CD8-positive, alpha-beta memory T cell (primary cell): ENCODE results near the gene PIK3CB. TPM values are rescaled to one million over a fixed set of nuclear protein-coding genes. Genes with fewer than 3 reads are reported as not detected.

Source experiments
- CTCF ChIA-PET: fragments of 350-600 bp; sonication (Branson Sonifier 250); formaldehyde crosslinking; loops from one replicate; lab custom pipeline; 2021; ENCODE audit warnings: antibody characterized with exemption; lab: Charles Lee
- POLR2A ChIA-PET: fragments of 350-600 bp; sonication (Branson Sonifier 250); formaldehyde crosslinking; loops from one replicate; lab custom pipeline; 2021; ENCODE audit warnings: antibody characterized with exemption; lab: Charles Lee
- DNase-seq, 5 donors: peaks; one replicate each; pipeline versions ENCODE4 v3.0.0 to v3.0.0-alpha.2; 2020 to 2022; ENCODE audit warnings: mixed read lengths in 1 of 5
- H3K27ac ChIP-seq: one replicate; pipeline ENCODE4 v1.7.0; 2013; ENCODE audit warnings: low read depth, mild to moderate bottlenecking, low read length, moderate library complexity
- H3K27me3 ChIP-seq: 2 replicates; pipeline ENCODE4 v1.7.0; 2013; ENCODE audit warnings: low read length, mild to moderate bottlenecking; ENCODE audit not compliant: insufficient read depth, poor library complexity, severe bottlenecking
- H3K36me3 ChIP-seq: 2 replicates; pipeline ENCODE4 v1.7.0; 2013; ENCODE audit warnings: mild to moderate bottlenecking, low read length, moderate library complexity; ENCODE audit not compliant: insufficient read depth
- H3K4me1 ChIP-seq: 2 replicates; pipeline ENCODE4 v1.7.0; 2013; ENCODE audit warnings: mild to moderate bottlenecking, low read length, moderate library complexity; ENCODE audit not compliant: insufficient read depth
- H3K4me3 ChIP-seq: 2 replicates; pipeline ENCODE4 v1.7.0; 2013; ENCODE audit warnings: mild to moderate bottlenecking, low read length
- H3K9me3 ChIP-seq: 2 replicates; pipeline ENCODE4 v1.7.0; 2013; ENCODE audit warnings: mild to moderate bottlenecking, low read length
- H3K27ac Mint-ChIP-seq, 8 donors: one replicate each; pipeline ENCODE4 v1.8.0; 2020 to 2021; ENCODE audit warnings: mixed read lengths in 8 of 8, mild to moderate bottlenecking in 6 of 8, inconsistent platforms in 3 of 8, moderate library complexity in 3 of 8
- H3K27me3 Mint-ChIP-seq, 2 donors: one replicate each; pipeline ENCODE4 v1.8.0; 2020 to 2021; ENCODE audit warnings: mixed read lengths in 2 of 2, mild to moderate bottlenecking in 1 of 2, moderate library complexity in 1 of 2
- H3K36me3 Mint-ChIP-seq, 3 donors: one replicate each; pipeline ENCODE4 v1.8.0; 2020 to 2021; ENCODE audit warnings: mixed read lengths in 3 of 3, inconsistent platforms in 1 of 3, mild to moderate bottlenecking in 1 of 3
- H3K4me1 Mint-ChIP-seq, 3 donors: one replicate each; pipeline ENCODE4 v1.8.0; 2020 to 2021; ENCODE audit warnings: mixed read lengths in 3 of 3, inconsistent platforms in 1 of 3, mild to moderate bottlenecking in 1 of 3
- H3K4me3 Mint-ChIP-seq, 7 donors: one replicate each; pipeline ENCODE4 v1.8.0; 2020 to 2021; ENCODE audit warnings: mixed read lengths in 7 of 7, mild to moderate bottlenecking in 6 of 7, moderate library complexity in 4 of 7, inconsistent platforms in 2 of 7
- H3K9me3 Mint-ChIP-seq, 5 donors: one replicate each; pipeline ENCODE4 v1.8.0; 2020 to 2022; ENCODE audit warnings: mixed read lengths in 5 of 5, mild to moderate bottlenecking in 3 of 5, moderate library complexity in 2 of 5, inconsistent platforms in 1 of 5
- polyA plus RNA-seq: library from polyadenylated mRNA; unstranded; fragments of 300-500 nt; fragmentation: Illumina TruSeq; gene quantifications from one replicate; pipeline ENCODE4 v1.2.3, GENCODE V29; 2021
- total RNA-seq, 2 experiments: library from RNA; stranded (reverse); gene quantifications; one replicate each; pipeline ENCODE4 v1.2.3, GENCODE V29; 2021

Gene PIK3CB
- total and polyA plus RNA-seq, 3 experiments from 2014 or later, result 17.1 to 17.6 (median 17.3) TPM

DNA sequence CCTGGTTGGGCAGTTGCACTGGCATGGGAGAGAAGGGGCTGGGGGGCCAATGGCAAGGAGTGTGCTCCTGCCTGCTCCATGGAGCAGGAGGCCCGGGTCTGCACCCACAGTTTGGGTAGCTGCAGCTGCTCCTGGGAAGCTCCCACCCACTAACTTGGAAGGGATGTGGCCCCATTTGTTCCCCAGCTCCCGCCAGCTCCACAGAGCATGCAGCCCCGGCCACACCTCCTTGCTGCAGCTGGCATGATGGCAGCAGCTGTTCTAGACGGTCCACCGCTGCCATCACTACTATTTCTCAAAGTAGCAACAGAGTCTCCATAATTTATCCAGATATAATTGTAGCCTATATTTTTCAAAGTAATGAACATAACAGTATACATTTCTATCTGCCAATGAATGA, 65.8 kb downstream of the PIK3CB start:
- POLR2A ChIA-PET, result interaction anchor here (0.6 kb wide), 1 partner anchor 1606 kb away, joined by 3 read pairs; no protein-coding TSS in a partner anchor

GRCh38 chr3:138768125-138768524, 66.6 kb downstream of the PIK3CB start:
- Histone ChIP-seq H3K36me3 (no peaks in the 10 kb centered on the region), H3K4me3 (no peak overlapping the region), H3K9me3 (peaks cover 5% of the 10 kb centered on the region), H3K27me3 (no peaks in the 10 kb centered on the region), H3K4me1 (peaks cover 6% of the 10 kb centered on the region), H3K27ac (no peak overlapping the region)
- Mint-ChIP-seq H3K27ac (no peak overlapping the region), H3K9me3 (peaks cover 0 to 3% (median 0%) of the 10 kb centered on the region in 5 donors), H3K4me1 (peaks cover 3 to 15% (median 12%) of the 10 kb centered on the region in 3 donors), H3K4me3 (no peak overlapping the region), H3K27me3 (no peaks in the 10 kb centered on the region), H3K36me3 (peaks cover 0 to 28% (median 2%) of the 10 kb centered on the region in 3 donors)
- POLR2A ChIA-PET, result no interaction called here
- no peak for DNase-seq
- CTCF ChIA-PET, result interaction anchor here (1.4 kb wide), 1 partner anchor 114 kb away, joined by 3 read pairs; no protein-coding TSS in a partner anchor

More for the DNA sequence above, 65.8 kb downstream of the PIK3CB start:
- Histone ChIP-seq H3K4me1 (peaks cover 6% of the 10 kb centered on the region), H3K36me3 (no peaks in the 10 kb centered on the region), H3K4me3 (no peak overlapping the region), H3K9me3 (peaks cover 5% of the 10 kb centered on the region), H3K27me3 (no peaks in the 10 kb centered on the region), H3K27ac (no peak overlapping the region)
- CTCF ChIA-PET, result interaction anchor here (0.9 to 1.4 kb wide), 2 partner anchors 113 to 167 kb away, joined by 3 read pairs; no protein-coding TSS in a partner anchor
- Mint-ChIP-seq H3K27ac (peak overlapping the region in 1 of 8 donors; percentile 29), H3K4me3 (no peak overlapping the region), H3K36me3 (peaks cover 0 to 31% (median 2%) of the 10 kb centered on the region in 3 donors), H3K27me3 (no peaks in the 10 kb centered on the region), H3K9me3 (peaks cover 0 to 3% (median 0%) of the 10 kb centered on the region in 5 donors), H3K4me1 (peaks cover 3 to 15% (median 12%) of the 10 kb centered on the region in 3 donors)
- DNase-seq, result no peak

- H3K9me3 Mint-ChIP-seq, result peaks cover 0 to 3% (median 0%) of the 10 kb centered on the region in 5 donors
- Histone ChIP-seq H3K27me3 (no peaks in the 10 kb centered on the region), H3K4me1 (peaks cover 6% of the 10 kb centered on the region), H3K4me3 (no peak overlapping the region), H3K9me3 (peaks cover 5% of the 10 kb centered on the region), H3K27ac (no peak overlapping the region), H3K36me3 (no peaks in the 10 kb centered on the region)
- H3K36me3 Mint-ChIP-seq, result peaks cover 0 to 28% (median 2%) of the 10 kb centered on the region in 3 donors
- H3K27me3 Mint-ChIP-seq, result no peaks in the 10 kb centered on the region
- ChIA-PET CTCF (interaction anchor here (1.4 kb wide), 1 partner anchor 114 kb away, joined by 3 read pairs; no protein-coding TSS in a partner anchor), POLR2A (no interaction called here)
- H3K27ac Mint-ChIP-seq, result peak overlapping the region in 1 of 8 donors; percentile 29
- DNase-seq, result no peak
- peaks cover 3 to 15% (median 12%) of the 10 kb centered on the region in 3 donors for H3K4me1 Mint-ChIP-seq
- H3K4me3 Mint-ChIP-seq, result no peak overlapping the region
Observed at GRCh38 chr3:138767498-138768104, 67.1 kb downstream of the PIK3CB start.

- no peak overlapping the region for H3K27ac ChIP-seq
- Mint-ChIP-seq H3K27ac (peak overlapping the region in 7 of 8 donors; percentile 3 to 87 (median 37)), H3K4me3 (no peak overlapping the region), H3K4me1 (peaks cover 19 to 36% (median 28%) of the 10 kb centered on the region in 3 donors), H3K9me3 (no peaks in the 10 kb centered on the region), H3K27me3 (no peaks in the 10 kb centered on the region), H3K36me3 (peaks cover 3 to 21% (median 11%) of the 10 kb centered on the region in 3 donors)
- DNase-seq, result no peak
- H3K4me3 ChIP-seq, result no peak overlapping the region
- CTCF ChIA-PET, result no interaction called here
- H3K4me1 ChIP-seq, result peaks cover 5% of the 10 kb centered on the region
- POLR2A ChIA-PET, result no interaction called here
- no peaks in the 10 kb centered on the region for H3K9me3 ChIP-seq
- no peaks in the 10 kb centered on the region for H3K27me3 ChIP-seq
- H3K36me3 ChIP-seq, result no peaks in the 10 kb centered on the region
Observed at GRCh38 chr3:138761002-138761401, 73.7 kb downstream of the PIK3CB start.

DNA sequence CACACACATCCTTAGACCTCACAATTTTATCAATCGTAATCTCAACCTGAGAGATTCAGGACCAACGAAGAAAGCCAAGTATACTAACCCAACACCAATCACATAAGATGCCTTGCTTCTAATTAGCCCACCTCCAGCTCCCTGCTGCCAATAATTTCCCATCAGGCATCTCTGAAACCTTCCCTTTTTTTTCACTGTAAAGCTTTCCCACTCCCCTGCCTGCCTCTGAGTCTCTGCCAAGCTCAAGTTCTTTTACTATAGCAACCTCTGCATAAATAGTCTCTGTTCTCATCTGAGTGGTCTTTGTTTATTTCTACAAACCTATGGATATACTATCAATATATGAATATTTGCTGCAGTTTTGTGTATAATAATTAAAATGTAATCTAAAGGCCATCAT, 86.5 kb downstream of the PIK3CB start:
- H3K4me1 ChIP-seq, result no peaks in the 10 kb centered on the region
- Mint-ChIP-seq H3K27me3 (no peaks in the 10 kb centered on the region), H3K27ac (peak overlapping the region in 4 of 8 donors; percentile 9 to 52 (median 22)), H3K36me3 (peaks cover 7 to 35% (median 14%) of the 10 kb centered on the region in 3 donors), H3K9me3 (no peaks in the 10 kb centered on the region), H3K4me3 (no peak overlapping the region), H3K4me1 (peaks cover 0 to 6% (median 0%) of the 10 kb centered on the region in 3 donors)
- H3K4me3 ChIP-seq, result no peak overlapping the region
- H3K27me3 ChIP-seq, result no peaks in the 10 kb centered on the region
- ChIA-PET CTCF (no interaction called here), POLR2A (no interaction called here)
- DNase-seq, result no peak
- no peak overlapping the region for H3K27ac ChIP-seq
- no peaks in the 10 kb centered on the region for H3K36me3 ChIP-seq
- no peaks in the 10 kb centered on the region for H3K9me3 ChIP-seq

GRCh38 chr3:138747225-138747624, 87.5 kb downstream of the PIK3CB start:
- POLR2A ChIA-PET, result no interaction called here

DNA sequence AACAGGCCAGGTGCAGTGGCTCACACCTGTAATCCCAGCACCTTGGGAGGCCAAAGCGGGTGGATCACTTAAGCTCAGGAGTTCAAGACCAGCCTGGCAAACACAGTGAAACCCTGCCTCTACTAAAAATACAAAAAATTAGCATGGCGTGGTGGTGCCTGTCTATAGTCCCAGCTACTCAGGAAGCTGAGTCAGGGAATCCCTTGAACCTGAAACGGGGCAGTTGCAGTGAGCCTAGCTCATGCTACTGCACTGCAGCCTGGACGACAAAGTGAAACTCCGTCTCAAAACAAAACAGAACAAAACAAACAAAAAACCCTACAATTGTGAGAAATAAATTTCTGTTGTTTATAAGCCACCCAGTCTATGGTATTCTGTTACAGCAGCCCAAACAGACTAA, 94.7 kb downstream of the PIK3CB start:
- H3K9me3 ChIP-seq, result no peaks in the 10 kb centered on the region
- no peaks in the 10 kb centered on the region for H3K9me3 Mint-ChIP-seq
- H3K4me1 ChIP-seq, result no peaks in the 10 kb centered on the region
- peaks cover 0 to 8% (median 5%) of the 10 kb centered on the region in 3 donors for H3K4me1 Mint-ChIP-seq
- no peak overlapping the region for H3K27ac Mint-ChIP-seq
- no peak overlapping the region for H3K27ac ChIP-seq
- H3K27me3 Mint-ChIP-seq, result no peaks in the 10 kb centered on the region
- H3K36me3 ChIP-seq, result no peaks in the 10 kb centered on the region
- no peak overlapping the region for H3K4me3 ChIP-seq
- H3K36me3 Mint-ChIP-seq, result peaks cover 0 to 48% (median 19%) of the 10 kb centered on the region in 3 donors
- H3K27me3 ChIP-seq, result no peaks in the 10 kb centered on the region
- no peak for DNase-seq
- no peak overlapping the region for H3K4me3 Mint-ChIP-seq
- ChIA-PET POLR2A (no interaction called here), CTCF (interaction anchor here (1.9 kb wide), 1 partner anchor 175 kb away, joined by 5 read pairs; no protein-coding TSS in a partner anchor)

More at GRCh38 chr3:138747225-138747624, 87.5 kb downstream of the PIK3CB start:
- Histone ChIP-seq H3K27ac (no peak overlapping the region), H3K9me3 (no peaks in the 10 kb centered on the region), H3K4me1 (no peaks in the 10 kb centered on the region), H3K4me3 (no peak overlapping the region), H3K36me3 (no peaks in the 10 kb centered on the region), H3K27me3 (no peaks in the 10 kb centered on the region)
- Mint-ChIP-seq H3K4me1 (peaks cover 0 to 6% (median 0%) of the 10 kb centered on the region in 3 donors), H3K27ac (peak overlapping the region in 1 of 8 donors; percentile 47), H3K9me3 (no peaks in the 10 kb centered on the region), H3K4me3 (no peak overlapping the region), H3K36me3 (peaks cover 7 to 32% (median 16%) of the 10 kb centered on the region in 3 donors), H3K27me3 (no peaks in the 10 kb centered on the region)
- CTCF ChIA-PET, result no interaction called here
- DNase-seq, result no peak

- POLR2A ChIA-PET, result no interaction called here
- no peaks in the 10 kb centered on the region for H3K27me3 Mint-ChIP-seq
Observed at GRCh38 chr3:138732456-138732855, 102.3 kb downstream of the PIK3CB start.

More at GRCh38 chr3:138732456-138732855, 102.3 kb downstream of the PIK3CB start:
- no peaks in the 10 kb centered on the region for H3K4me1 ChIP-seq
- no peaks in the 10 kb centered on the region for H3K27me3 ChIP-seq
- no peaks in the 10 kb centered on the region for H3K9me3 ChIP-seq
- CTCF ChIA-PET, result interaction anchor here (2.1 kb wide), 1 partner anchor 184 kb away, joined by 10 read pairs; no protein-coding TSS in a partner anchor
- Mint-ChIP-seq H3K27ac (peak overlapping the region in 1 of 8 donors; percentile 59), H3K4me1 (no peaks in the 10 kb centered on the region), H3K9me3 (no peaks in the 10 kb centered on the region), H3K4me3 (no peak overlapping the region), H3K36me3 (peaks cover 8 to 38% (median 14%) of the 10 kb centered on the region in 3 donors)
- no peak for DNase-seq
- no peak overlapping the region for H3K27ac ChIP-seq
- no peaks in the 10 kb centered on the region for H3K36me3 ChIP-seq
- no peak overlapping the region for H3K4me3 ChIP-seq
